ENCODE data around the gene TSPAN9.

Gene TSPAN9

DNA sequence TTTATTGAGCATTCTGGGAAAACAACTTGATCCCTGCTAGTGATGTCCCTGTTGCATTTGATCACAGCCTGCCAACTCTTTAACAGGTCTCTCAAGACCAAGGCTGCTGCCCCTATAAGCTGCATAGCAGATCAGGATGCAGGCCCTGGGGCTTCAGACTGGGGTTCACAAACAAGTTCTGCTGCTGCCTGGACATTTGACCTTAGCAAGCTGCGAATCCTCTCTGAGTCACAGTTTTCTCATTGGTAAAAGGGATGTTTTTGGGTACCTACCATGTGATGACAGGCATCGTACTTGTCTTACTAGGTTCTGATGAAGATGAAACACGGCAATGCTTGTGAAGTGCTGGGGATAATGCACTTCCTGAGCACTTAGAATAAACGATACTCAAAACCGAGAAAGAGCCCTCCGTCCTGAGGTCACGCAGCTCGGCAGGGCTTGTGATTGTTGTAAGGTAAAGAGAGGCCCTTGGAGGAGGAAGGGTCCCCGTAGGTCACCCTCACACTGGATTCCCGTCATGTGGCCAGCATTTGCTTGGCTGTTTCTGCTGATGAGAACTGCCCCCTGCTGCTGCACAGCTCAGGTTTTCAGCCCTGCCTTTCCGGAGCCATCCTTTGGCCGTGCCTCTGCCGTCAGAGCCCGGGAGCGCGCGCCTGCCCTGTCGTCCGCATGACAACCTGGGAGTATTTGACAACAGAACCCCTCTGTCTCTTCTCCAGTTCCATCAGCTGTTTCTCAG is 39.1 kb downstream of the TSPAN9 start:
- TF ChIP-seq, protein P1, sequence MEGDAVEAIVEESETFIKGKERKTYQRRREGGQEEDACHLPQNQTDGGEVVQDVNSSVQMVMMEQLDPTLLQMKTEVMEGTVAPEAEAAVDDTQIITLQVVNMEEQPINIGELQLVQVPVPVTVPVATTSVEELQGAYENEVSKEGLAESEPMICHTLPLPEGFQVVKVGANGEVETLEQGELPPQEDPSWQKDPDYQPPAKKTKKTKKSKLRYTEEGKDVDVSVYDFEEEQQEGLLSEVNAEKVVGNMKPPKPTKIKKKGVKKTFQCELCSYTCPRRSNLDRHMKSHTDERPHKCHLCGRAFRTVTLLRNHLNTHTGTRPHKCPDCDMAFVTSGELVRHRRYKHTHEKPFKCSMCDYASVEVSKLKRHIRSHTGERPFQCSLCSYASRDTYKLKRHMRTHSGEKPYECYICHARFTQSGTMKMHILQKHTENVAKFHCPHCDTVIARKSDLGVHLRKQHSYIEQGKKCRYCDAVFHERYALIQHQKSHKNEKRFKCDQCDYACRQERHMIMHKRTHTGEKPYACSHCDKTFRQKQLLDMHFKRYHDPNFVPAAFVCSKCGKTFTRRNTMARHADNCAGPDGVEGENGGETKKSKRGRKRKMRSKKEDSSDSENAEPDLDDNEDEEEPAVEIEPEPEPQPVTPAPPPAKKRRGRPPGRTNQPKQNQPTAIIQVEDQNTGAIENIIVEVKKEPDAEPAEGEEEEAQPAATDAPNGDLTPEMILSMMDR (IDR thresholded peaks at IDR 0.05; ENCODE audit: borderline replicate concordance, insufficient read depth, low read depth, low read length) = no peak
- no peak overlapping the region for H3K4me3 ChIP-seq (ENCODE audit: low read depth, low read length)

DNA sequence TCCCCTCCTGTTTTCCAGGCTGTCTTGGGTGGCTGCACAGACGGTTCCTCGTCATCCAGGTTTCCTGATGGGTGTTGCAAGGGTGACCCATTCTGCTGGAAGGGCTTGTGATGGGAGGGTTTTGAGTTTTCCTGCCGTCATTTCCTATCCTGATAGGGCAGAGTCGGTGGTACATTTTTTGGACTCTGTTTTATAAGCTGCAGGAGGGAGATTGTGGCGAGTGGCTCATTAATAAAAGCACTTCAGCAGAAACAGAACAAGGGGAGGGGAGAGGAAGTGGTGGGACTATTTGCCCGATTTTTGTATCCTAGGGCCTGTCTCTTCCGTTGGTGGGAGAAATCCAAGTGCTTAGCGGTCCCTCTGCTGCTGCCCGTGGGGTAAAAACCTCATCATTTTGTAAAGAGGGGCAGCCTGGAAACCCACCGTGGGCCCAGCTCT is 40.0 kb downstream of the TSPAN9 start:
- H3K4me3 ChIP-seq (ENCODE audit: low read depth, low read length) = no peak overlapping the region

DNA sequence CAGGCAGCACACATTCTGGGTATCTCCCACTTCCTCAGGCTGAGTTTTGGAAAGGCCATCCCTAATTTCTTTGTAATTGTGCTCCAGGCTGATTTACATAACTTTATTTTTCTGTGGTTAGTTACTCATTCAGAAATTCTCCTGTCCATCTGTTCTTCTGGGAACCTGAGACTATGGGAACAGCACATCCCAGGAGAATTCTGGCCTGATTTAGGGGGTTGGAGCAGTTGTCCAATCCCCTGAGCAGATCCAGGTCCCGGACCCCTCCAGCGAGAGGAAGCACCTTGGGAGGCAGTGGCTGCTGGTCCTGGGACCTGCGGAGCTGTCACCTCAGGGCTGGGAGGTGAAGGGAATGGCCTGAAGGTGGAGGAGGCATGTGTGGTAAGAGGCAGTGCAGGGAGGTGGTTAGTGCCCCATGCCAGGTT is 40.4 kb downstream of the TSPAN9 start:
- H3K4me3 ChIP-seq (ENCODE audit: low read depth, low read length) = no peak overlapping the region

More for the DNA sequence above, 40.0 kb downstream of the TSPAN9 start:
- TF ChIP-seq, protein P1 (IDR thresholded peaks at IDR 0.05; ENCODE audit: borderline replicate concordance, insufficient read depth, low read depth, low read length) = no peak

GRCh38 chr12:3119192-3119755 is 42.1 kb downstream of the TSPAN9 start:
- H3K4me3 ChIP-seq (ENCODE audit: low read depth, low read length) = no peak overlapping the region
- TF ChIP-seq, protein P1 (IDR thresholded peaks at IDR 0.05; ENCODE audit: borderline replicate concordance, insufficient read depth, low read depth, low read length) = no peak

More for the DNA sequence above, 40.4 kb downstream of the TSPAN9 start:
- TF ChIP-seq, protein P1 (IDR thresholded peaks at IDR 0.05; ENCODE audit: borderline replicate concordance, insufficient read depth, low read depth, low read length) = no peak

DNA sequence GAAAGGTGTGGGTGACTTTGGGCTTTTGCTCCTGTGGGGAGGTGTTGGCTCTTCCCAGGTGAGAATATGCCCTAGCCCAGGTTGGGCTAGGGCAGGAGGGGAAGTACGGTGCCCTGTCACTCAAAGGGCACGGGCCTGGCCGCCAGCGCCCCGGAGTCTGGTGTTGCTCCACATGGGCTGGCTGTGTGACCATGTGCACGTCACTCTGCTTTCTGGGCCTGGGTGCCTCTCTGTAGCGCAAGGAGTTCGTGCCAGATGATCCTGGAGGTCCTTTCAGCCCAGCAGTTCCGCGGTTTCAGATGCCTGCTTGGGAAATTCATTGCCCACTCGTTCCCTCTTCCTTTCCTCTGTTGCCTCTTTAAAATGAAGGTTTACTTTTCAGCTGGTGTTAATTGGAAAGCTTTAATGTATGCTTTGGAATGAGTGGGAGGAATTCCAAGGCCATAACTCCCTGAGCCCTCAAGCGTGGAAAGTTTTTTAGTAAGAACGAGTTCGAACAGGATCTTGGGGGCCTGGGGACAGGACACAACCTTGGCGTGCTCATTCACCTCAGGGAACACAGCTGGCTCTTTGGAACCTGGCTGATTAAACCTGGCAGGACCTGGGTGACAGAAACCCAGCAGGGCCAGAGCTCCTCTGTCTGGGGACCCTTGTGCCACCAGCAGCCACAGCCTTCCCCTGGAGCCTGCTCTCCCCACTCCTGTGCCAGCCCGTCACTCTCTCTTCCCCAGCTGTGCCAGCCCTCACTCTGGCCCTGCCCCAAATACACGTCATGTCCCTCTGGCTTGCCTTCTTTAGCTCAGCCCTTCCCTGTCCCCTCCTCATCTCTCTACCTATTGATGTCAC is 42.8 kb downstream of the TSPAN9 start:
- no peak overlapping the region for H3K4me3 ChIP-seq (ENCODE audit: low read depth, low read length)
- TF ChIP-seq, protein P1 (IDR thresholded peaks at IDR 0.05; ENCODE audit: borderline replicate concordance, insufficient read depth, low read depth, low read length) = no peak

DNA sequence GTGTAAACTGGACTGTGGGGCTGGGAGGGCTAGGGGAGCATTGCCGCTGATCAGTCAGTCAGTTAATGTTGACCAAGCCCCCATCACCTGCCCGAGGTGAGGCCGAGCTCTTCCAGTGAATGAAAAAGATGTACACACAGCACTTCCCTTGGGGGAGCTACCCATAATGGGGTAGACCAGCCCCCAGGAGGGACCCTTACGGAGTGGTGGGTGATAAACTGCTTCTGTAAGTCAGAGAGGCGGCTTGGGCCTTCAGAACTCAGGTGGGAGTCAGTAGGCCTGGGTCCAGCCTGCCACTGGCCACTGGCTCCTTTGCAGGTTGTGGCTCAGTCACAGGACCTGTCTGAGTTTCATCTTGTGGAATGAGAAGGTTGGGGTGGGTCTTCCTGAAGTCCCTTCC is 43.5 kb downstream of the TSPAN9 start:
- TF ChIP-seq, protein P1 (IDR thresholded peaks at IDR 0.05; ENCODE audit: borderline replicate concordance, insufficient read depth, low read depth, low read length) = no peak
- no peak overlapping the region for H3K4me3 ChIP-seq (ENCODE audit: low read depth, low read length)
